ENCODE measurements around the gene MINDY3. TPM values are rescaled to one million over a fixed set of nuclear protein-coding genes. Genes with fewer than 3 reads are reported as not detected.
A peak's percentile ranks its signal among the peaks of the same experiment; 100 is the strongest.

The MINDY3 gene
- total and polyA plus RNA-seq, 4 donors: 6.5 to 16.1 (median 12.3) TPM

DNA sequence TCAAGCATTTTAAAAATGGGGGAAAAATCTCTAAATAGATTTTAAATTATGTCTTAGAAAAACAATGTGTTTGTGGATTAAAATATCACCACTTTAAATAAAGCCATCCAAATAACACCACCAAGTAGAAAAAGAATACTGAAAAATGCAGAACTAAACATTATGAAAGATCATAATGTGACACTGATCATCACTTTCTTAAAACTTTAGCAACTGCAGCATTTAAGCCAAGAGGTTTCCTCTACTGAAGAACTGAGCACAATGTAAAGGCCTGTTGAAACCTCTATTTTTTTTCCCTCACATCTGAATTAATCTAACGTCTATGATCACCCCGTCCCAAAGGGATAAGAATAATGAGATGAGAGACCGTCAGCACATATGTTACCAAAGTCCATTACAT is 18.6 kb downstream of the MINDY3 start:
- Histone ChIP-seq H3K27me3 (ENCODE audit: control insufficient read depth in 4 of 4, insufficient read depth in 4 of 4, low read length in 3 of 4) (no peaks in the 10 kb centered on the region), H3K9ac (ENCODE audit: low read depth in 1 of 2, low read length in 2 of 2) (no peak overlapping the region), H3K4me1 (ENCODE audit: control insufficient read depth in 4 of 4, insufficient read depth in 4 of 4, low read length in 3 of 4) (peaks cover 0 to 8% (median 5%) of the 10 kb centered on the region in 4 donors), H3K36me3 (ENCODE audit: control insufficient read depth in 4 of 4, insufficient read depth in 3 of 4, low read depth in 1 of 4, low read length in 3 of 4) (peaks cover 0 to 2% (median 0%) of the 10 kb centered on the region in 4 donors), H3K9me3 (ENCODE audit: control insufficient read depth in 4 of 4, low read length in 3 of 4) (no peaks in the 10 kb centered on the region), H3K27ac (ENCODE audit: low read depth in 1 of 2, low read length in 2 of 2) (no peak overlapping the region), H3K4me3 (ENCODE audit: low read depth in 1 of 3, low read length in 3 of 3) (no peak overlapping the region)
- no peak for DNase-seq (ENCODE audit: low spot score)
- TF ChIP-seq RXRA (IDR thresholded peaks at IDR 0.05) (no peak), JUND (IDR thresholded peaks at IDR 0.05) (no peak), RAD21 (IDR thresholded peaks at IDR 0.05) (no peak), HNF4A (conservative IDR thresholded peaks at IDR 0.05) (no peak), NR2F2 (IDR thresholded peaks at IDR 0.05) (no peak), HNF4G (IDR thresholded peaks at IDR 0.05) (no peak), EGR1 (IDR thresholded peaks at IDR 0.05; ENCODE audit: low read depth in 2 of 2) (no peak), FOXA1 (IDR thresholded peaks at IDR 0.05) (no peak), SP1 (IDR thresholded peaks at IDR 0.05) (no peak), GABPA (IDR thresholded peaks at IDR 0.05 in 1 of 2, conservative IDR thresholded peaks at IDR 0.05 in 1 of 2) (no peak), TAF1 (conservative IDR thresholded peaks at IDR 0.05) (no peak), YY1 (IDR thresholded peaks at IDR 0.05) (no peak), FOXA2 (IDR thresholded peaks at IDR 0.05) (no peak)
- TF ChIP-seq, protein P1, sequence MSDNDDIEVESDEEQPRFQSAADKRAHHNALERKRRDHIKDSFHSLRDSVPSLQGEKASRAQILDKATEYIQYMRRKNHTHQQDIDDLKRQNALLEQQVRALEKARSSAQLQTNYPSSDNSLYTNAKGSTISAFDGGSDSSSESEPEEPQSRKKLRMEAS (IDR thresholded peaks at IDR 0.05): no peak
- TF ChIP-seq, protein P2, sequence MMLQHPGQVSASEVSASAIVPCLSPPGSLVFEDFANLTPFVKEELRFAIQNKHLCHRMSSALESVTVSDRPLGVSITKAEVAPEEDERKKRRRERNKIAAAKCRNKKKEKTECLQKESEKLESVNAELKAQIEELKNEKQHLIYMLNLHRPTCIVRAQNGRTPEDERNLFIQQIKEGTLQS (IDR thresholded peaks at IDR 0.05): no peak
- TF ChIP-seq, protein P3, sequence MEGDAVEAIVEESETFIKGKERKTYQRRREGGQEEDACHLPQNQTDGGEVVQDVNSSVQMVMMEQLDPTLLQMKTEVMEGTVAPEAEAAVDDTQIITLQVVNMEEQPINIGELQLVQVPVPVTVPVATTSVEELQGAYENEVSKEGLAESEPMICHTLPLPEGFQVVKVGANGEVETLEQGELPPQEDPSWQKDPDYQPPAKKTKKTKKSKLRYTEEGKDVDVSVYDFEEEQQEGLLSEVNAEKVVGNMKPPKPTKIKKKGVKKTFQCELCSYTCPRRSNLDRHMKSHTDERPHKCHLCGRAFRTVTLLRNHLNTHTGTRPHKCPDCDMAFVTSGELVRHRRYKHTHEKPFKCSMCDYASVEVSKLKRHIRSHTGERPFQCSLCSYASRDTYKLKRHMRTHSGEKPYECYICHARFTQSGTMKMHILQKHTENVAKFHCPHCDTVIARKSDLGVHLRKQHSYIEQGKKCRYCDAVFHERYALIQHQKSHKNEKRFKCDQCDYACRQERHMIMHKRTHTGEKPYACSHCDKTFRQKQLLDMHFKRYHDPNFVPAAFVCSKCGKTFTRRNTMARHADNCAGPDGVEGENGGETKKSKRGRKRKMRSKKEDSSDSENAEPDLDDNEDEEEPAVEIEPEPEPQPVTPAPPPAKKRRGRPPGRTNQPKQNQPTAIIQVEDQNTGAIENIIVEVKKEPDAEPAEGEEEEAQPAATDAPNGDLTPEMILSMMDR (IDR thresholded peaks at IDR 0.05; ENCODE audit: low read depth, low read length, missing input control): no peak
- TF ChIP-seq, protein P4, sequence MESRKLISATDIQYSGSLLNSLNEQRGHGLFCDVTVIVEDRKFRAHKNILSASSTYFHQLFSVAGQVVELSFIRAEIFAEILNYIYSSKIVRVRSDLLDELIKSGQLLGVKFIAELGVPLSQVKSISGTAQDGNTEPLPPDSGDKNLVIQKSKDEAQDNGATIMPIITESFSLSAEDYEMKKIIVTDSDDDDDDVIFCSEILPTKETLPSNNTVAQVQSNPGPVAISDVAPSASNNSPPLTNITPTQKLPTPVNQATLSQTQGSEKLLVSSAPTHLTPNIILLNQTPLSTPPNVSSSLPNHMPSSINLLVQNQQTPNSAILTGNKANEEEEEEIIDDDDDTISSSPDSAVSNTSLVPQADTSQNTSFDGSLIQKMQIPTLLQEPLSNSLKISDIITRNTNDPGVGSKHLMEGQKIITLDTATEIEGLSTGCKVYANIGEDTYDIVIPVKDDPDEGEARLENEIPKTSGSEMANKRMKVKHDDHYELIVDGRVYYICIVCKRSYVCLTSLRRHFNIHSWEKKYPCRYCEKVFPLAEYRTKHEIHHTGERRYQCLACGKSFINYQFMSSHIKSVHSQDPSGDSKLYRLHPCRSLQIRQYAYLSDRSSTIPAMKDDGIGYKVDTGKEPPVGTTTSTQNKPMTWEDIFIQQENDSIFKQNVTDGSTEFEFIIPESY (IDR thresholded peaks at IDR 0.05): no peak
- WGBS: 87% methylated on average over 3 of the region's 3 CpGs

DNA sequence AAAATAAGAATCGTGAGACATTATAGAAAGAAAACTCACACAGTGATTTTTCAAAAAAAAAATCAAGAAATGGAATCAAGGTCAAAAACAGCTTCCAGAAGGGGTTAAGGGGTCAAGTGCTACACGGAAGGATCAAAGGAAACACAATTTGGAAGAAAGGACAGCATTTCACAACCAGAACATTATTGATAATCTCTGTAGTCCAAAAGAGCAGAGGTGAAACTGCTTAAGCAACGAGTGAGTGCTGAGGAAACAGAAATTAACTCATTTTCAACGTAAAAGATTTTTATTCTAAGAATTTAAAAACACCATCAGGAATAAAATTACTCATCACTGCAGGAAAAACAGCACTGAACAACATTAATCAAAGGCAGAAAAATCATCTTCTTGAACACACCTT is 23.5 kb downstream of the MINDY3 start:
- WGBS: 23% methylated on average over 4 of the region's 4 CpGs
- H3K36me3 ChIP-seq (ENCODE audit: control insufficient read depth in 4 of 4, insufficient read depth in 3 of 4, low read depth in 1 of 4, low read length in 3 of 4): peaks cover 0 to 3% (median 0%) of the 10 kb centered on the region in 4 donors
- no peaks in the 10 kb centered on the region for H3K27me3 ChIP-seq (ENCODE audit: control insufficient read depth in 4 of 4, insufficient read depth in 4 of 4, low read length in 3 of 4)
- DNase-seq (ENCODE audit: low spot score): no peak
- no peaks in the 10 kb centered on the region for H3K9me3 ChIP-seq (ENCODE audit: control insufficient read depth in 4 of 4, low read length in 3 of 4)
- H3K4me3 ChIP-seq (ENCODE audit: low read depth in 1 of 3, low read length in 3 of 3): no peak overlapping the region
- H3K27ac ChIP-seq (ENCODE audit: low read depth in 1 of 2, low read length in 2 of 2): no peak overlapping the region
- no peak overlapping the region for H3K9ac ChIP-seq (ENCODE audit: low read depth in 1 of 2, low read length in 2 of 2)
- H3K4me1 ChIP-seq (ENCODE audit: control insufficient read depth in 4 of 4, insufficient read depth in 4 of 4, low read length in 3 of 4): peaks cover 0 to 16% (median 9%) of the 10 kb centered on the region in 4 donors
- TF ChIP-seq JUND (IDR thresholded peaks at IDR 0.05): peak; percentile 68 to 70
- TF ChIP-seq, protein P4 (IDR thresholded peaks at IDR 0.05): no peak
- TF ChIP-seq, protein P5, sequence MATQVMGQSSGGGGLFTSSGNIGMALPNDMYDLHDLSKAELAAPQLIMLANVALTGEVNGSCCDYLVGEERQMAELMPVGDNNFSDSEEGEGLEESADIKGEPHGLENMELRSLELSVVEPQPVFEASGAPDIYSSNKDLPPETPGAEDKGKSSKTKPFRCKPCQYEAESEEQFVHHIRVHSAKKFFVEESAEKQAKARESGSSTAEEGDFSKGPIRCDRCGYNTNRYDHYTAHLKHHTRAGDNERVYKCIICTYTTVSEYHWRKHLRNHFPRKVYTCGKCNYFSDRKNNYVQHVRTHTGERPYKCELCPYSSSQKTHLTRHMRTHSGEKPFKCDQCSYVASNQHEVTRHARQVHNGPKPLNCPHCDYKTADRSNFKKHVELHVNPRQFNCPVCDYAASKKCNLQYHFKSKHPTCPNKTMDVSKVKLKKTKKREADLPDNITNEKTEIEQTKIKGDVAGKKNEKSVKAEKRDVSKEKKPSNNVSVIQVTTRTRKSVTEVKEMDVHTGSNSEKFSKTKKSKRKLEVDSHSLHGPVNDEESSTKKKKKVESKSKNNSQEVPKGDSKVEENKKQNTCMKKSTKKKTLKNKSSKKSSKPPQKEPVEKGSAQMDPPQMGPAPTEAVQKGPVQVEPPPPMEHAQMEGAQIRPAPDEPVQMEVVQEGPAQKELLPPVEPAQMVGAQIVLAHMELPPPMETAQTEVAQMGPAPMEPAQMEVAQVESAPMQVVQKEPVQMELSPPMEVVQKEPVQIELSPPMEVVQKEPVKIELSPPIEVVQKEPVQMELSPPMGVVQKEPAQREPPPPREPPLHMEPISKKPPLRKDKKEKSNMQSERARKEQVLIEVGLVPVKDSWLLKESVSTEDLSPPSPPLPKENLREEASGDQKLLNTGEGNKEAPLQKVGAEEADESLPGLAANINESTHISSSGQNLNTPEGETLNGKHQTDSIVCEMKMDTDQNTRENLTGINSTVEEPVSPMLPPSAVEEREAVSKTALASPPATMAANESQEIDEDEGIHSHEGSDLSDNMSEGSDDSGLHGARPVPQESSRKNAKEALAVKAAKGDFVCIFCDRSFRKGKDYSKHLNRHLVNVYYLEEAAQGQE (IDR thresholded peaks at IDR 0.05): peak; percentile 23
- peak; percentile 98 for TF ChIP-seq NR2F2 (IDR thresholded peaks at IDR 0.05)
- TF ChIP-seq EGR1 (IDR thresholded peaks at IDR 0.05; ENCODE audit: low read depth in 2 of 2): peak in 1 of 2 donors; percentile 57
- TF ChIP-seq FOXA2 (IDR thresholded peaks at IDR 0.05): peak; percentile 57
- peak; percentile 92 to 93 for TF ChIP-seq HNF4A (conservative IDR thresholded peaks at IDR 0.05)
- TF ChIP-seq RAD21 (IDR thresholded peaks at IDR 0.05): no peak
- peak; percentile 43 for TF ChIP-seq SP1 (IDR thresholded peaks at IDR 0.05)
- TF ChIP-seq, protein P2 (IDR thresholded peaks at IDR 0.05): peak; percentile 25
- TF ChIP-seq YY1 (IDR thresholded peaks at IDR 0.05): no peak
- peak in 1 of 2 donors; percentile 56 for TF ChIP-seq GABPA (IDR thresholded peaks at IDR 0.05 in 1 of 2, conservative IDR thresholded peaks at IDR 0.05 in 1 of 2)
- TF ChIP-seq HNF4G (IDR thresholded peaks at IDR 0.05): peak; percentile 59
- TF ChIP-seq RXRA (IDR thresholded peaks at IDR 0.05): peak; percentile 82 to 87
- TF ChIP-seq, protein P1 (IDR thresholded peaks at IDR 0.05): peak; percentile 79
